Measurements from ENCODE around the gene MSTN. TPM values are rescaled to one million over a fixed set of nuclear protein-coding genes. Genes with fewer than 3 reads are reported as not detected.

Gene MSTN
- total RNA-seq = not detected
- polyA plus RNA-seq (2013, experiment 1 of 2) = 3.3 TPM
- 3.2 TPM for polyA plus RNA-seq (2013, experiment 2 of 2)
- long read RNA-seq, experiment 1 = 0 reads
- long read RNA-seq, experiment 2 = 0 reads
- long read RNA-seq, experiment 3 = 0 reads
- long read RNA-seq, experiment 4 = 0 reads

DNA sequence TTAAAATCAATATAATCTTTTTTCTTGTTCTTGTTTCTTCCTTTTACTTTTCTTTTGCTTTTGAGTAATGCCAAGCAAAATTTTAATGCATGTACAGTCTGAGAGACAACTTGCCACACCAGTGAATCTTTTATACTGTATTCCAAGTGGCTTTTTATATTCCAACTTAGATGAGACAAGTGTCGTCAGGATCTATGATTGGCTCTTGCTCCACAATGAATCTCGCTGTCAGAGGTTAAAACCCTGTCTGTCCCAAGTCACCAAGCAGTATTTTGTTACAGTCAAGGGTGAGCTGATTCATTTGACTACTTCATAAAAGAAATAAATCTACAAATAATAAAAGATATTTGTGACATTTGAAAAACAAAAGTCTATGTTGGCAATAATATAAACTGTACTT is at the start of gene MSTN:
MSTN (minus strand) TSS at position 129 of the 400 bp plus-strand sequence. CDS start 133 bp downstream, outside the sequence.
- Mint-ChIP-seq H3K27ac (no peak within 1 kb of the TSS), H3K4me1 (no peaks in the 10 kb centered on the region), H3K27me3 (ENCODE audit: insufficient read depth) (no peaks in the 10 kb centered on the region), H3K4me3 (no peak within 1 kb of the TSS), H3K9me3 (no peaks in the 10 kb centered on the region), H3K36me3 (ENCODE audit: low read depth) (no peaks in the 10 kb centered on the region)
- no peak within 1 kb of the TSS for H3K27ac ChIP-seq (ENCODE audit: low read depth, low read length)
- H3K9me3 ChIP-seq (ENCODE audit: control insufficient read depth, low read length) = no peaks in the 10 kb centered on the region
- H3K9ac ChIP-seq (ENCODE audit: extremely low read depth, low read length, poor library complexity, severe bottlenecking) = no peak within 1 kb of the TSS
- no peak within 1 kb of the TSS for H3K4me3 ChIP-seq (ENCODE audit: low read length)
- H3K36me3 ChIP-seq (ENCODE audit: control insufficient read depth, insufficient read depth, low read length) = no peaks in the 10 kb centered on the region
- TF ChIP-seq, protein P1, sequence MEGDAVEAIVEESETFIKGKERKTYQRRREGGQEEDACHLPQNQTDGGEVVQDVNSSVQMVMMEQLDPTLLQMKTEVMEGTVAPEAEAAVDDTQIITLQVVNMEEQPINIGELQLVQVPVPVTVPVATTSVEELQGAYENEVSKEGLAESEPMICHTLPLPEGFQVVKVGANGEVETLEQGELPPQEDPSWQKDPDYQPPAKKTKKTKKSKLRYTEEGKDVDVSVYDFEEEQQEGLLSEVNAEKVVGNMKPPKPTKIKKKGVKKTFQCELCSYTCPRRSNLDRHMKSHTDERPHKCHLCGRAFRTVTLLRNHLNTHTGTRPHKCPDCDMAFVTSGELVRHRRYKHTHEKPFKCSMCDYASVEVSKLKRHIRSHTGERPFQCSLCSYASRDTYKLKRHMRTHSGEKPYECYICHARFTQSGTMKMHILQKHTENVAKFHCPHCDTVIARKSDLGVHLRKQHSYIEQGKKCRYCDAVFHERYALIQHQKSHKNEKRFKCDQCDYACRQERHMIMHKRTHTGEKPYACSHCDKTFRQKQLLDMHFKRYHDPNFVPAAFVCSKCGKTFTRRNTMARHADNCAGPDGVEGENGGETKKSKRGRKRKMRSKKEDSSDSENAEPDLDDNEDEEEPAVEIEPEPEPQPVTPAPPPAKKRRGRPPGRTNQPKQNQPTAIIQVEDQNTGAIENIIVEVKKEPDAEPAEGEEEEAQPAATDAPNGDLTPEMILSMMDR (conservative IDR thresholded peaks at IDR 0.05) = no peak
- H3K27me3 ChIP-seq (ENCODE audit: control insufficient read depth, insufficient read depth, low read length, poor library complexity, severe bottlenecking) = no peaks in the 10 kb centered on the region
- 83 to 88% methylated on average over 1 to 2 of the region's 2 CpGs for WGBS, 2 experiments (ENCODE audit: insufficient coverage in 1 of 2, insufficient read length in 1 of 2)
- no peaks in the 10 kb centered on the region for H3K4me1 ChIP-seq (ENCODE audit: control insufficient read depth, insufficient read depth, low read length)
- no peak for DNase-seq

DNA sequence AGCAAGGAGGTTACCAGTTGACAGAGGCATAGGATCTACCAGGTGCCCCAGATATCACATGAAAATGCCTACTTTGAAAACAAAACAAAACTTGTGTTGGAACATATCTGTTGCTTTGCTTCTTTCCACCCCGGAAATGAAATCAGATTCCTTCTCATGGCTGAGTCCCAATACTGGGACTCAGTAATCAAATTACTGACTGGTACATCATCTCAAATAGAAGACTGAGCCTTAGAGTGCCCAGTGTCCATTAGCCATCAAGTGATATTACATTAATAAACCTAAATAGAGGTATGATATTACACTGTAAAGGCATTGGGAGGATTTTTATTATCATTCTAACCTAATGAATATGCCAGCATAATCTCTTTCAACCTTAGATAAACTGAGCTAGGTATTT is 48.6 kb upstream of the MSTN start:
- no peaks in the 10 kb centered on the region for H3K9me3 Mint-ChIP-seq

DNA sequence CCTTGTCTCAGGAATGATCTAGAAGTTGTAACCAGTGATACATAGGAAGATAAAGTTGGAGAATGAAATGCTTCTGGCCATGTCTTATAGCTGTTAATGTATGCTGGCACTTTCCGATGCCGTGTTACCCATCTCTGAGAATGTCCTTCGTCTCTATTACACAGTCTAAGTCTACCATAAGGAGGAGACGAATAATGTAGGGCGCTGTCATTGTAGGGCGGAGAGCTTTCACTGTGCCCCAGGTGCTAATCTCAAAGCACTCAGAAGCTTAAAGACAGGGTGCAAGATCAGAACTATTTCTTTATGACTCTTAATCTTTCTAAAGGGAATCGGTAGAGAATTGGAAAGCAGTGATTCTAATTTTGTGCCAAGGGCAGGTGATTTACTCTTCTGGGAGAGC is 48.2 kb upstream of the MSTN start:
- 95 to 100% methylated on average over 5 to 7 of the region's 7 CpGs for WGBS, 2 experiments (ENCODE audit: insufficient coverage in 1 of 2, insufficient read length in 1 of 2)

More for the DNA sequence above, 48.6 kb upstream of the MSTN start:
- Histone ChIP-seq H3K9ac (ENCODE audit: extremely low read depth, low read length, poor library complexity, severe bottlenecking) (no peak overlapping the region), H3K4me3 (ENCODE audit: low read length) (no peak overlapping the region), H3K4me1 (ENCODE audit: control insufficient read depth, insufficient read depth, low read length) (no peaks in the 10 kb centered on the region), H3K27me3 (ENCODE audit: control insufficient read depth, insufficient read depth, low read length, poor library complexity, severe bottlenecking) (no peaks in the 10 kb centered on the region), H3K36me3 (ENCODE audit: control insufficient read depth, insufficient read depth, low read length) (no peaks in the 10 kb centered on the region), H3K27ac (ENCODE audit: low read depth, low read length) (no peak overlapping the region), H3K9me3 (ENCODE audit: control insufficient read depth, low read length) (peaks cover 4% of the 10 kb centered on the region)
- no peaks in the 10 kb centered on the region for H3K36me3 Mint-ChIP-seq (ENCODE audit: low read depth)
- H3K27me3 Mint-ChIP-seq (ENCODE audit: insufficient read depth) = no peaks in the 10 kb centered on the region
- no peak for DNase-seq
- no peaks in the 10 kb centered on the region for H3K4me1 Mint-ChIP-seq
- H3K27ac Mint-ChIP-seq = no peak overlapping the region
- no peak overlapping the region for H3K4me3 Mint-ChIP-seq
- TF ChIP-seq, protein P1 (conservative IDR thresholded peaks at IDR 0.05) = no peak
- 83 to 100% methylated on average over 1 of the region's 1 CpG for WGBS, 2 experiments (ENCODE audit: insufficient coverage in 1 of 2, insufficient read length in 1 of 2)

More for the DNA sequence above, 48.2 kb upstream of the MSTN start:
- TF ChIP-seq, protein P1 (conservative IDR thresholded peaks at IDR 0.05) = no peak
- Mint-ChIP-seq H3K27me3 (ENCODE audit: insufficient read depth) (no peaks in the 10 kb centered on the region), H3K4me3 (no peak overlapping the region), H3K36me3 (ENCODE audit: low read depth) (no peaks in the 10 kb centered on the region), H3K4me1 (no peaks in the 10 kb centered on the region), H3K9me3 (no peaks in the 10 kb centered on the region), H3K27ac (no peak overlapping the region)
- no peak overlapping the region for H3K27ac ChIP-seq (ENCODE audit: low read depth, low read length)
- H3K4me1 ChIP-seq (ENCODE audit: control insufficient read depth, insufficient read depth, low read length) = no peaks in the 10 kb centered on the region
- no peak for DNase-seq
- H3K36me3 ChIP-seq (ENCODE audit: control insufficient read depth, insufficient read depth, low read length) = no peaks in the 10 kb centered on the region
- H3K9me3 ChIP-seq (ENCODE audit: control insufficient read depth, low read length) = peaks cover 2% of the 10 kb centered on the region
- no peak overlapping the region for H3K9ac ChIP-seq (ENCODE audit: extremely low read depth, low read length, poor library complexity, severe bottlenecking)
- no peak overlapping the region for H3K4me3 ChIP-seq (ENCODE audit: low read length)
- H3K27me3 ChIP-seq (ENCODE audit: control insufficient read depth, insufficient read depth, low read length, poor library complexity, severe bottlenecking) = no peaks in the 10 kb centered on the region
